ENCODE measurements around the gene IFIT1.

IFIT1 gene

GRCh38 chr10:89414146-89414878, 21.9 kb downstream of the IFIT1 start, which contains the start of gene IFIT5:
IFIT5 (plus strand) TSS chr10:89414568; CDS start chr10:89414799, 231 bp downstream.
- DNase-seq (ENCODE audit: insufficient read length, low spot score) (peak; percentile 54), FAIRE-seq (no peak)
- no peak for TF ChIP-seq CTCF (IDR thresholded peaks at IDR 0.05; ENCODE audit: insufficient read depth, missing control alignments)

GRCh38 chr10:89414879-89415821, 22.7 kb downstream of the IFIT1 start:
- TF ChIP-seq CTCF (IDR thresholded peaks at IDR 0.05; ENCODE audit: insufficient read depth, missing control alignments) = no peak
- FAIRE-seq = no peak
- no peak for DNase-seq (ENCODE audit: insufficient read length, low spot score)

- FAIRE-seq (no peak), DNase-seq (ENCODE audit: insufficient read length, low spot score) (no peak)
- no peak for TF ChIP-seq CTCF (IDR thresholded peaks at IDR 0.05; ENCODE audit: insufficient read depth, missing control alignments)
Observed at GRCh38 chr10:89416465-89416864, 24.0 kb downstream of the IFIT1 start.

GRCh38 chr10:89419548-89419947, 27.1 kb downstream of the IFIT1 start:
- FAIRE-seq (no peak), DNase-seq (ENCODE audit: insufficient read length, low spot score) (no peak)
- peak; percentile 26 for TF ChIP-seq CTCF (IDR thresholded peaks at IDR 0.05; ENCODE audit: insufficient read depth, missing control alignments)

- TF ChIP-seq CTCF (IDR thresholded peaks at IDR 0.05; ENCODE audit: insufficient read depth, missing control alignments) = no peak
- FAIRE-seq (no peak), DNase-seq (ENCODE audit: insufficient read length, low spot score) (no peak)
Observed at GRCh38 chr10:89421018-89421476, 28.6 kb downstream of the IFIT1 start.

GRCh38 chr10:89425000-89425399, 32.6 kb downstream of the IFIT1 start:
- no peak for TF ChIP-seq CTCF (IDR thresholded peaks at IDR 0.05; ENCODE audit: insufficient read depth, missing control alignments)
- FAIRE-seq = no peak
- no peak for DNase-seq (ENCODE audit: insufficient read length, low spot score)
